Measurements from ENCODE around the gene MKNK1. TPM values are rescaled to one million over a fixed set of nuclear protein-coding genes. Genes with fewer than 3 reads are reported as not detected.

MKNK1 gene
- total and polyA plus RNA-seq, 12 donors = 22.4 to 50.6 (median 36.8) TPM

- Histone ChIP-seq H3K4me3 (no peak overlapping the region), H3K27ac (no peak overlapping the region), H3K4me1 (peaks cover 8 to 37% (median 30%) of the 10 kb centered on the region in 9 donors), H3K27me3 (no peaks in the 10 kb centered on the region), H3K9me3 (no peaks in the 10 kb centered on the region), H3K36me3 (no peaks in the 10 kb centered on the region)
- 88 to 92% methylated on average over 5 of the region's 5 CpGs for WGBS, 2 donors
- no peak for TF ChIP-seq CTCF (IDR thresholded peaks at IDR 0.05)
- ATAC-seq = no peak
- intact Hi-C loops (cut with DNase I) = loop anchor here in 9 of 10 donors (5.0 to 10.0 kb wide), 6 partner anchors 45 to 108 kb away; partner anchors contain the start of genes ATPAF1 (in 3 of the 9) and EFCAB14 (in 2 of the 9)
- DNase-seq = no peak
Measured at GRCh38 chr1:46619656-46620258, 15.7 kb upstream of the MKNK1 start.

GRCh38 chr1:46618754-46619415 lies 14.8 kb upstream of the MKNK1 start:
- intact Hi-C loops (cut with DNase I) = loop anchor here in 4 of 10 donors (5.0 to 10.0 kb wide), 3 partner anchors 46 to 98 kb away; partner anchors contain the start of genes ATPAF1 (in 3 of the 4) and EFCAB14 (in 2 of the 4)
- no peak for TF ChIP-seq CTCF (IDR thresholded peaks at IDR 0.05)
- no peak for DNase-seq
- Histone ChIP-seq H3K4me3 (no peak overlapping the region), H3K4me1 (peaks cover 8 to 37% (median 31%) of the 10 kb centered on the region in 9 donors), H3K36me3 (no peaks in the 10 kb centered on the region), H3K27me3 (no peaks in the 10 kb centered on the region), H3K27ac (no peak overlapping the region), H3K9me3 (no peaks in the 10 kb centered on the region)
- 86% methylated on average over 4 of the region's 4 CpGs for WGBS, 2 donors
- ATAC-seq = no peak

GRCh38 chr1:46617833-46618232 lies 13.8 kb upstream of the MKNK1 start:
- H3K36me3 ChIP-seq = peaks cover 0 to 4% (median 0%) of the 10 kb centered on the region in 9 donors
- TF ChIP-seq CTCF (IDR thresholded peaks at IDR 0.05) = no peak
- intact Hi-C loops (cut with DNase I) = loop anchor here in 4 of 10 donors (5.0 to 10.0 kb wide), 3 partner anchors 47 to 99 kb away; partner anchors contain the start of genes ATPAF1 (in 3 of the 4) and EFCAB14 (in 2 of the 4)
- DNase-seq (no peak), ATAC-seq (no peak)
- WGBS, 2 donors = 87 to 93% methylated on average over 3 of the region's 3 CpGs
- no peak overlapping the region for H3K4me3 ChIP-seq
- H3K4me1 ChIP-seq = peaks cover 17 to 40% (median 37%) of the 10 kb centered on the region in 9 donors
- H3K9me3 ChIP-seq = no peaks in the 10 kb centered on the region
- peak overlapping the region in 1 of 10 donors; percentile 98 for H3K27ac ChIP-seq
- H3K27me3 ChIP-seq = no peaks in the 10 kb centered on the region

GRCh38 chr1:46617108-46617800 lies 13.2 kb upstream of the MKNK1 start:
- DNase-seq (no peak), ATAC-seq (peak in 7 of 8 donors; percentile 16 to 45 (median 29))
- intact Hi-C loops (cut with DNase I) = loop anchor here in 4 of 10 donors (5.0 to 10.0 kb wide), 3 partner anchors 48 to 100 kb away; partner anchors contain the start of genes ATPAF1 (in 3 of the 4) and EFCAB14 (in 2 of the 4)
- Histone ChIP-seq H3K27ac (peak overlapping the region; percentile 56 to 98 (median 92)), H3K4me3 (peak overlapping the region; percentile 43 to 95 (median 84)), H3K36me3 (peaks cover 0 to 9% (median 0%) of the 10 kb centered on the region in 9 donors), H3K4me1 (peaks cover 20 to 46% (median 43%) of the 10 kb centered on the region in 9 donors), H3K27me3 (no peaks in the 10 kb centered on the region), H3K9me3 (no peaks in the 10 kb centered on the region)
- TF ChIP-seq CTCF (IDR thresholded peaks at IDR 0.05) = no peak
- 38% methylated on average over 10 of the region's 10 CpGs for WGBS, 2 donors
